GM21619 (cell line): ENCODE data around the gene PAK6.

ENCODE experiments used
- ATAC-seq: cut with Tn5 transposase; IDR thresholded peaks from one replicate; pipeline ENCODE4 v1.9.1; 2021; ENCODE audit not compliant: unreplicated experiment

The PAK6 gene

DNA sequence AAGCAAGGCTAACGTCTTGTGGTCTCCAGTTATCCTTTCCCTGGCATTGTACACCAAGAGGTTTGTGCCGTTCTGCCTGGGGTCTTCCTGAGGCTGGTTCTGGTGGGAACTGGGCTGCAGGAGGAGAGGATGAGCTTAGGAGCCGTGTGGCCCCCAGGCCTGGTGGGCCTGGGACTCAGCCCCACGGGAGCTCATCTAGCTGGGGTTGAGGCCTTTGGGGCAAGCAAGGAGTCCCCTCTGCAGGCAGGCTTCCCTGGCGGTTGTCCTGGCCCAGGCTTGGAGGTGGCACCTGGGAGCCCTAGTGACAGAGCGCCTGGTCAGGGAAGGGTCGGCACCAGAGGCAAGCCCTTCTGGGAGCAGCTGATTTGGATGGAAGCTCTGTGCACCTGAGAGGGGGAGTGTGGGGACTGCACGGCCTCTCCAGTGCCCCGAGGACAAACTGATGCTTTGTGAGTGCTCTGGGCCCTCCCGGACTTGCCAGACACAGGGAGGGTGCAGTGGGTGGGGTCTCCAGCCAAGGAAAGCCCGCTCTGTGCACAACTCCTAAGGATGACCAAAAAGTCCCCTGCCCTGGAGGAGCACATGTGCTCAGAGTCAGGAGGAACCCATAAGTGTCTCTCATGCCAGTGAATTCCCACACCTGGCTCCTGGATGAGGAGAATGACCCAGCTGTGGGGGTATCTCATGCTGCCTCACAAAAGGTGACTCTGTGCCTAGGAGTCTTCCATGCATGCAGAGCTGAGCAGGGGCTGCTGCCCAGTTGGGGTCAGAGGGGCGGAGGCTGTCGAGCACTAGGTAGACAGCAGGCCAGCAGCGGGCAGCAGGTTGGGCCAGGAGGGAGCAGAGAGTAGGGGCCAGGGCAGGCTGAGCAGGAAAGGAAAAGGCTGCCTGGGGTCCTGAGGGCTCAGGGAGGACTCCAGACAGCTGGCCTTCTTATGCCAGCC, 2.7 kb downstream of the PAK6 start:
- no peak for ATAC-seq

DNA sequence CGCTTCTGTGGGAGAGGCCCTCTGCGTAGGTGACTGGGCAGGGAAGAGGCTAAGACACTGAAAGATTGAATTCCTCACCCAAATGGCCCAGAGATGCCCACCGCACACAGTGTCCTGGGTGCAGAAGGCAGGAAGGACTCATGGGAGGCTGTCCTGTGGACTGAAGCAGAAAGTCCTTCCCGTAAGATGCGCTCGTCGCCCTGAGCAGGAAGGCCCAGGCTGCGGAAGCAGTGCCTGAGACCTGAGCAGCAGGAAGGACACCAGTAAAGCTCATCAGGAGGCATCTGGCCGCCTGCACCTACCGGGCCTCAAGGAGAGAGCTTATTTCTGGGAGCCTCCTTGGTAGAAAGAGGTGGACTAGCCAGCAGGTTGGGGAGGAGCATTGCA, 3.3 kb downstream of the PAK6 start:
- ATAC-seq = no peak

DNA sequence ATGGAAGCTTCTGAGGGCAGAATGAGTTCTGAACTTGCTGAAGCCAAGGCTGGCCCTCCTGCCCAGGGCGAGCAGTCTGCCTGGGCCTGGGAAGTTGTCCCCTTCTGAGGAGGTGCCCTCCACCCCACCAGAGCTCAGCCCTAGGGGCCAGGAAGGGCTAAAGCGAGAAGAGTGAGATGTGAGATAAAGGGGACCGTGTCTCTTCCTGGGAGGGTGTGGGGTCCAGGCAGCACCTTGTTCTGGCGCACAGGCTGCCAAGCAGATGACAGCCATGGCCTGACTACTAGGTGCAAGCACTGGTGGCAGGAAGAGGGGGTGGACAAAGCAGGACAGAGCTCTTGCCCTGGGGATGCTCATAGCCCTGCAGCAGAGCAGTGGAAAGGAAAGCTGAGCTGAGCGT, 3.7 kb downstream of the PAK6 start:
- no peak for ATAC-seq

DNA sequence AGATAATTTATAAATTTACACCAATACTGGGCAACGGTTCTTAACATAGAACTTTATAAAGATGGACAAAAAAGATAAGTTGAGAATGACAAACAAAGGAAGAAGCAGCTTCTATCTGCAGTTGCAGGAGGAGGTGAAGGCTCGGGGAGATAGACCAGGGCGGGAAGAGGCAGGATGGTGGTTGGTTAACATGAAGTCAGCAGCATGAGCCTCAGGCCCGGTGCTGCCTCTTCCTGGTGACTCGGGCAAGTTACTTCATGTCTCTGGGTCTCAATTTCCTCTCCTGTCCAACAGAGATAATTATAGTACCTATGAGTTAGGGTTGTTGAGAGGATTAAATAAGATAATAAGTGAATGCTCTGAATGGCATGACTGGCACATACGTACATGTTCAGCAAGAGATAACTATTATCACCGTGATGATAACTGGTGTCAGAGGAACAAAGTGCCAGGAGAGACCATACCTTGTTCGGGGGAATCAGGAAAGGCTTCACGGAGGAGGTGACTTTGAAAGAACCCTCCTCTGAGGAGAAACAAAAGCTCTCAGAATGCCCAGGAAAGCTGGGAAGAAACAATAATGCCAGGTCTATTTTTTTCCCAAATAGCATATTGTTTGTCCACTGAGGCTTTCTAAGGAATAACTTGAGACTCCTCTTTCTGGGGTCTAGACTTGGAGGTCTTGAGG, 4.4 kb downstream of the PAK6 start:
- no peak for ATAC-seq

DNA sequence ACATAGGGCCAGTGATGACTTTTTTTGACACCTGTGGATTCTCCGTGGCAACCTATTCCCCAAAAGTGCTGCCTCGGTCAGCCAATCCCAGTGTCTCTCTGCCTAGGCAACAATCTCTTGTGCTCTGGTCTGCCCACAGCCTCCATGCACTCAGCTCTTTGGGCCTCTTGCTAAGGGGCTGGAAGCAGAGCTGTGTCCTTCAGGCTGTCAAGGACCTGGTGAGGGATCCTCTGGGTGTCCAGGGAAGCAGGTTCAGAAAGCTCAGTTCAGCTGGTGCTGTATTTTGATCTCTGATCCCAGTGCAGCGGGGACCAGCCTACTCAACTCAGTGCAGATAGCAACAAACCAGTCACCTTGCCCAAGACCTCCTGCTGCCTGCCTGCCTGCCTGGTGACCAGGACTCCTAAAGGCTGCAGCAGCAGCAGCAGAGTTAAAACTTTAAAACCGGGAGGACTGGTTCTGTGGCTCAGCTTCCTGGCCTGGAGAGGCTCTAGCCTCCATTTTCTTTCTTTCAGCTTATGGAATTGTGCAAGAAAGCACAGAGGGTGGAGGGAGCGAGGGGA, 6.2 kb downstream of the PAK6 start:
- no peak for ATAC-seq

DNA sequence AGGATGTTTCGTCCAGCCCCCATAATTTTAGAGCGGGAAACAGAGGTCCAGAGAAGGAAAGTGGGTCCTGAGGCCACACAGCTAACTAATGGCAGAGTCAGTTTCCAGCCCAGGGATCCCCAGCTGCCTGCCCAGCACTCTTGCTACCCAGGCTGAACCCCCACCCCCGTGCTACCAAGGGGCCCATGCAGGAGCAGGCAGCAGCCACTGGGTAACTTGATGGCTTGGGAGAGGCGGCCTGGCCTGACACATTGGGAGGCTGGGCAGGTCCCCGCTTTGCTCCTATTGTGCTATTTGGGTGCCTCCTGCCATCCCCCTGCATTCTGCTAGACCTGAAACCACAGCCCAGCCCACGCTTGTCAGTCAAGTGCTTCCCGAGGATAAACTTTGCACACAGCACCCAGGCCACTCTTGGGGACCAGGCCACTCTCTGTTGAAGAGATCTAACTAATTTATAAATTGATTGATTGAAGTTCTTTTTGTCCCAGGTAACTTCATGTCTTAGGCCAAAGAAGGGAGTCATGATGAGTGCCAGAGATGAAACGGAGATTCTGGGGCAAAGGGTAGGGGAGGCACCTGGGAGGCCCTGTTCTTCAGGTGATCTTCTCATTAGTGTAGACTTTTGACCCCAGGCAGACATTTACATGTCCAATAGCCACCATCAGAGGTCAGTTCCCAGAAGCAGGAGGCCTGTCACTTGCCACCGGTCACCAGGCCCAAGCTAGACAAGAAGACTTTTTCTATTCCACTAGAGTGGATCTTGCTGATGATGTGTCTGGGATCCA, 7.0 kb downstream of the PAK6 start:
- no peak for ATAC-seq

DNA sequence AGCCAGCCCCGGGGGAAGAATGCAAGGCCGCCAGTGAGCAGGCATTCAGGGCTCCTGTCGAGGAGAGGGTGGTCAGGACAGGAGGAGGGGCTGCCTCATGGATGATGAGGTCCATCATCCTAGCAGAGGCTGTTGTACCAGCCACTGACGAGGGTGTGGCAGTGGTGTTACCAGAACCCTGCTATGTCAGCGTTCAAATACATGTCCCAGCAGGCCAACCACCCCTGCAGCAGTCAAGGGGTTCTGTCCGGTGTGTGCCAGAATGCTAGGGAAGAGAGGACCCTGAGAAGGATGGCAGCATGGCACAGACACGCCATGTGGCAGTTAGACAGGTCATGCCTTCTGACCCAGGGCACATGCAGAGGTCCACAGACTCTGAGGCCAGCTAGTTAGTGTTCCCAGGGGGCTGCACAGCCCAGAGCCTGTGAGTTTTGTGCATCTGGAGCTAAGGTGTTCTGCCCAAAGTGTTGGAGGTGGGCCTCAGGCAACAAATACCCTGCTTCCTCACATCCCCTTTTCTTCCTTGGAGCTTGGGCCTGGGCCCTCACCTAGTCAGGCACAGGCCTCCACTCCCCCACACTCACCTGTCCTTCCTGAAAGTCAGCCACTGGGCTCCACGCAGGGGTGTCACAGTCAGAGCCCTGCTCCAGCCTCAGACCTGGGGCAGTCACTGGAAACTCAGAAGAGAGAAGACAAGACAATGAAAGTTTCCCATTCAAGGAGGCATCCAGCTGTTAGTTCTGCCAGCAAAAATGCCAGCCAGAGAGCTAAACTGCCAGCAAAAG, 7.8 kb downstream of the PAK6 start:
- no peak for ATAC-seq

DNA sequence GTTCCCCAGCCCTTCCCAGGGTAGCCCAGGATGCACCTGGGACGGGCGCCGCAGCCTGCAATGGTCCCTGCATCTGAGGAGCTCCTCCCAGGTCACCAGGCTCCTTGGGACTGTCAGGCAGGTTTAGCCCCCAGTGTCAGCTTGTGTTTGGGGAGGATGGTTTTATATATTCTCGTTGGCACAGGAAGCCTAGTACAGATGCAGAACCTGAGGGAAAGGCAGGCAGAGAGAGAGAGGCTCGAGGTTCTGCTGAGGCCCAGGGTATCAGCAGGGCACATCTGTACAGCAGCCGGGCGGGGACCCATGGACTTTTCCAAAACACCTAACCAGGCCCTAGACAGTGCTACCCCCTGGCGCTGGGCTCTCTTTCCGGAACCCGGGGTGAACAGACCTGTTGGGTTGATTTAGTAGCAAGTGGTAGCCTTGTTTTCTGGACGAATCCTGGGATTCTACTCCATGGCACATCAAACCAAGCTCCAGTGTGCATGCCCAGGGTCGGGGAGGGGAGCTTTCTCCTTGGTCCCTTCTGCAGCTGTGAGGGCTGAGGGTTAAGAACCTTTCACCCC, 8.6 kb downstream of the PAK6 start:
- ATAC-seq = no peak

DNA sequence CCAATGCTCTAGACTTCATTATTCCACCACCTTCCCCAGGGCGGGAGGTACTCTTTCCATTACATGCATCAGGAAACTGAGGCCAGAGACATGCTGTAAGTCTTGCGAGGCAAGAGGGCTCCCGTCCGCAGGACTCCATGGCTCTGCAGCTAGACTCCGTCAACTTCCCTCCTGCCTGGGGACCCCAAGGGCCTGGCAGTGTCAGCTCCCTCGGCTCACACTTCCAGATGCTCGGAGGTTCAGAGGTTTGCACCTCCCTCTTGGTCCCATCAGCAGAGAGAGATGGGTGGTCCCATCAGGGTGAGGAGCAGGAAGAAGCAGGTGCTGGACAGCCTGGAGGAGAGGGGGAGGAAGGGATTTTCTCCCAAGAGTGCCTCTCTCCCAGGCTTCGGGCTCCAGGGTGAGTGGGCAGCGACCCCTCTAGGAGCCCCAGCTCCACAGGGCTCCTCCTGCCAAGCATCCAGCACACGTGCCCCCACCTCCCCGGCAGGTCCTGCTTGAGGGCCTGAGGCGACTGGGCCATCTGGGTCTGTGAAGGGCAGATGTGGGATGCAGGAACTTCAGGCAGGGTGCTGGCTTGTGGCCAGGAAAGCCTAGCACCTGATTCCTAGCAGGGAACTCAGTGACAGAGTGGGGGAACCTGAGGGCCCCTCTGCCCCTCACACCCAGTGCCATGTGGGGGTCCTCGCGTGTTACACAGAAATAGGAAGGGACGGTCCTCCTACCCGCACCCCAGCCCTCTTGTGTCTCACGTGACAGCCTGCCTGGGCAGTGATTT, 9.3 kb downstream of the PAK6 start:
- no peak for ATAC-seq

DNA sequence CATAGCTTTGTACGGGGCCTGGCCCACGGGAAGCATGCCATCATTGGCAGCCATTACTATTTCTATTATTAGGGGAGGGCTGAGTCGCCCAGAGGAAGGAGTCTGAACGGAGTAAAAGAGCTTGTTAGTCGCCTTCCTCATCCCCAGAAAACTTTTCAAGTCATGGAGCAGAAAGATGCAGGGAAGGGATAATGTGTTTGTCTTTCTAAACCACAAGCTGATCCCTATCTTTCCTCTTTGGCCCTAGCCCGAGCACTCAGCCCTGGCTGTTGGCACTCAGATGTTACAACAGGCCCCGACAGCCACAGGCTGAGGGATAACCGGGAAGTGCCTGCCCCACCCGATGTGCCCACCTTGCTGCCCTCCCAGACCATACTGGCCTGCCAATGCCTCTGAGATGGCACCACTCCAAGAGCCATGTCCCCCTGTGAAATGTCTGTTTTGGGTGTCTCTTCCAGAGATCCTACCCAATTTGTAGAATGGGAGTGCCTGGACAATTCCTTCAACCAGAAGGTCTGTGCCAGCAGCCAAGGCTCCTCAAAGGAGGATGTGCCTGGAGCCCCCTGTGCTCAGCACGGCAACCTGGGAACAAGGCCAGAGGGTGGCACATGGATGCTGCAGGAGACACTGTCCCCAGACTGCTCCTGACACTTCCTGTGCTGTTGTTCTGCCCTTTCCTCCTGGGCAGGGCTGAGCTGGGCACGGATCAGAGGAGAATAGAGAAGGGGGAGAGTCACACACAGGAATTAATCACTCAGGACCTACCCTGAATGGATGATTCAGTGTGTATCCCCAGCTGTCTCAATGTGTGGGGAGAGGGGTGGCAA, 10.8 kb downstream of the PAK6 start:
- no peak for ATAC-seq

DNA sequence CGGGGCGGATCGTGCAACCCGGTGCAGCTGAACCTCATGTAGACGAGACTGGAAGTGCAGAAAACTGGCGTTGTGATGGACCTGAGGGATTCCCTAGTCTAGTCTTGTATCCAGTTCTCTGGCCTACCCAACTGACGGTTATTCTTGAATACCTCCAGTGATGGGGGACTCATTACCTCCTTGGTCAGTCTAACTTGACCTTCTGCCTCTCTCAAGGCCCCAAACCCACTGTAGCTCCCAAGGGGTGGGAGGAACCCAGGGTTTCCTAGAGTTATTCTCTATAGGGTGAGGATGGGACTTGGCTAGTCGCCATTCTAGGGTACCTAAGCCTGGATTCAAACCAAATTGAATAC, 11.4 kb downstream of the PAK6 start:
- no peak for ATAC-seq

DNA sequence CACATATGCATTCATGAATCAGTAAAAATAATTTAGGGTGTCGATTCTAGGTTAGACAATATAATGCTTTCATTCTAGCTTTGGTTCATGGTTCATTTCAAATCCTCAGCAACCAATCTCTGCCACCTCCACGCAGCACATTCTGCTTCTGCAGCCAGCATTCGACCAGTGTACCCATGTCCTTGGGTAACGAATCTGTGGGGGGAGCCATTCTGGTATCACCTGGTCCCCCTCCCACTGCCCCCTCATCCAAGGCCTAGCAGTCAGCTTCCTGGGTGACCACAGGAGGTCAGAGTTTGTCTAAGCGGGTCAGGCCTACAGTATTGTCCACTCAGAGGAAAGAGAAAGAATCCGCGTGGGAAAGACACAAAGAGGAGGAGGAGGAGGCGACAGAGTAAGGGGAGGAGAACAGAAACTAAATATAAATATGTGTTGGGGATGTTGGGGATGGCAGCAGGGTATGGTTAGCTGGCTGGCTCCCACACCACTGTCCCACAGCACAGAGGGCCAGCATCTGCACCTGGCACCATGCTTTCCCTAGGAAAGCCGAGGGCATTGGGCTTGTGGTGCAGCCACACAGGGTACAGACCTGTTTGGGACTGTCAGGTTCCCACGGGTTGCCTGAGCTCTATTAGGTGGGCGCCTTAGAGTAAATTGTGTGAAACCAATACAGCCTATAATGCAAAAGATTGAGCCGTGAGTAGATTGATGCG, 12.1 kb downstream of the PAK6 start:
- ATAC-seq = no peak

DNA sequence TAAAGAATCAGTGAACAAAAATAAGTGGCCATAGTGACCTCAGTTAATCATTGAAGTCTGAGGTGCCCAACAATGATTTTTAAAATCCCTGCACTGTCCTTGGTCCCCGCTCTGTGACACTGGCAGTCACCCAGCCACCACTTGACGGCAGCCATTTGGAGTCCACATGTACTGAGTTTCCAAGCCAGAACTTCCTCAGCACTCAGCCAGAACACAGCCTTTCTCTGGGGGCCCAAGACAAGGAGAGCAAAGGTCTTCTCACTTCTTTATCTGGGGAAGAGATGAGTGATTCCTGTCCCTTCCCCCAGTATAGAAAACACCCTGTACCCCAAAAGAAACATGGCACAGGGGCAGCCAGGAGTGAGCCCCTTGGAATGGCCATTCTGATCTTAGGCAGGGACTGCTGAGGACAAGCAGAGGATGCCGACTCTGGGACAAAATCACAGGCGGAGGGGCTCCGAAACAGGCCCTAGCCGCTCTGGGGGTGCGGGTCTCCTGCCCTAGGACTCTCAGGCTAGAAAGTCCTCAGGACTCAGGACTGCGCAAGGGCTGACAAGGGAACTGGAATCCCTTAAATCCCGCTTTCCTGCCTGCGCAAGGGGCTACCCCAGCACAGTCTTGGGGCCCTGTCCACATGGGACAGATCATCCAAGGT, 12.8 kb downstream of the PAK6 start:
- ATAC-seq = no peak

DNA sequence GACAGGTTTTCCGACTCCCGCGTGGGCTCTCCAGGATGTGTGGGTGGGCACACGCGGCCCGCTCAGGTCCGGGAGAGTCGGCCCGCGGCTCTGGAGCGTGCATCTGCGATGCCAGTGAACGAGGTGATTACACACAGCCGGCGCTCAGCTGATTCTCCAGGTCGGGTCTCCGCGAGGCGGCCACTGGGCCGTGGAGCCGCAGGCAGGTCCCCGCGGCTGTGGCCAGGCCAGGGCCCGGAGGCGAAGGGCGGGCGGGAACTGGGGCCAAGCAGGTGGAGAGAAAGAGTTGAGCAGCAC, 13.2 kb downstream of the PAK6 start:
- ATAC-seq = no peak

DNA sequence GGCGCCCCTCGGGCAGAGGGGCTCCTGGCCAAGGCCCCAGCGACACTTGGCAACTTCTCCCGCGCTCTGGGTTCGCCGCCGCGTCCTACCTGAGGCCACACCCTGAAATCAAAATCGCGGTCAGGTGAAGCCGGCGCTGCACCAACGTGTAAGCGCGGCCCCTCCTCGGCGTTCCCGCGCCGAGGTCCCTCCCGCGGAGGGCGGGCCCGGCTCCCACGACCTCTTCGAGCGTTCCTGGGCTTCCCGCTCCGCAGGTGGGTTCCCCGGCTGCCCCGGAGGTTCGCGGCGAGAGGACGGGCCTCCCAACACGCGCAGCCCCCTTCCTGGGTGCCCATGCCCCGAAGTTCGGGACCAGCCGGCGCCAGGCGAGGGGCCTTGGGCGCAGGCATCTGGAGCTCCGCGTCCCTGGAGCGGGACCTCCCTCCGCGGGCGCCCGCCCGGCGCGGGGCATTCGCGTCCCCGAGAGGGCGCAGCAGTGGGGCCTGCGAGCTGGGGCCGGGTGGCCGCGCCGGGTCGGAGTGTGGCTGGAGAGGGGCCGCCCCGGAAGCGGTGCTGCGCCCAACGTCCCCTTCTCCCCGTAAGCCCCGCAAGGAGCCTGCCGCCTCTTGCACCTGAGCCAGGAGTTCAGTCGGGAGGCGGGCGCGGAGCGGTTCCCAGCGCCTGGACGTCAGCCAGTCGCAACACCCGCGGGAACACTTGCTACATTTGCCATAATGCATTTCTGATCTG, 13.7 kb downstream of the PAK6 start:
- ATAC-seq = no peak

DNA sequence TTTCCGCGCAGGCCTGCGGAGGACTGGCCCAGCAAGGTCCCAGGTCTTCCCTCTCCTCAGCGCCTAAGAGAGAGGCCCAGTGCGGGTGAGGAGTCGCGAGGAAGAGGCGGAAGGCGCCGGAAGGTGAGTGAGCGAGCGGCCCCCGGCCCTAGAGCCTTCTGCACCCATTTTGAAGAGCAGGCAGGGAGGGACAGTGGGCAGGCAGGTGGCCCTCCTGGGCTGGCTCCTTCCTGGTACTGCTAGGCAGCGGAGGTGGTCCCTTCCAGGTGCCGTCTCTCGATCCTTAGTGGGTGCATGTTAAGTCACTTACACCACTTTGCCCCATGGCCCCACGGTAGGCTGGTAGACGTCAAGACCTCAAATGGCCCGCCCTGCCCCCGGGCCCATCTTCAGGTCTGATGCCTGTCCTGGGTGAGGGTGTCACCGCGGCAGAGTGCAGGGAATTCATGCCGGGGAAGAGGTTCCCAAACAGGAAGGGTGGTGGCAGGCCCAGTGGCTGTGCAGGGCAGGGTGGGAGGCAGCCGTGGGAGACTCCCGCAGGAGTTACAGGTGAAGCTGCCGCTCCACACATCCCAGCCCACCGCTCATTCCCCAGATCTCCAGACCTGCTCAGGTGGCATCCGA, 14.4 kb downstream of the PAK6 start:
- ATAC-seq = no peak

DNA sequence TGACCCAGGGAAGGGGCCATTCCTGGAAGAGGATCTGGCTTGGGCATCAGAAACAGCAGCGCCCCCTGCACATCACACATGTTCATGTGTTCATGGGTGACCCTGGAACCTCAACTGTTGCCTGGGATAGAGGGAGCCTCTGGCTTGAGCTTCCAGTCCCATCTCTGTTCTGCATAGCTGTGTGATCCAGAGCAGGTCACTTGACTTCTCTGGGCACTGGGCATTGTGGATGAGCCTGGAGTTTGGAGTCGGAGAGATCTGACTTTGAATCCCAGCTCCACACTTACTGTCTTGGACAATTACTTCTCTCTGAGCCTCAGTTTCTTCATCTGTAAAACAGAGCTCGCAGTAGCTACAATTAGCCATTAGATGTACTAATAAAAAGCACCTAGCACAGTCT, 15.6 kb downstream of the PAK6 start:
- no peak for ATAC-seq
